HG03064 (cell line): ENCODE results near the gene GRIN2A.

Source experiments
- ATAC-seq: cut with Tn5 transposase; IDR thresholded peaks from one replicate; pipeline ENCODE4 v1.9.1; 2021; ENCODE audit warnings: low read depth; ENCODE audit not compliant: unreplicated experiment

The GRIN2A gene

GRCh38 chr16:10182222-10183053 is at the start of gene GRIN2A:
Gene GRIN2A (minus strand): TSS chr16:10182428. CDS start chr16:10180411, 2,017 bp downstream.
- no peak for ATAC-seq

GRCh38 chr16:10231563-10231962 is 49.3 kb upstream of the GRIN2A start:
- ATAC-seq, result no peak

- ATAC-seq, result peak; percentile 67
Observed at GRCh38 chr16:10228779-10229178, 46.6 kb upstream of the GRIN2A start.

- no peak for ATAC-seq
Observed at GRCh38 chr16:10226987-10227306, 44.7 kb upstream of the GRIN2A start.

- ATAC-seq, result no peak
Observed at GRCh38 chr16:10226141-10226986, 44.1 kb upstream of the GRIN2A start.

- no peak for ATAC-seq
Observed at GRCh38 chr16:10225653-10226052, 43.4 kb upstream of the GRIN2A start.

DNA sequence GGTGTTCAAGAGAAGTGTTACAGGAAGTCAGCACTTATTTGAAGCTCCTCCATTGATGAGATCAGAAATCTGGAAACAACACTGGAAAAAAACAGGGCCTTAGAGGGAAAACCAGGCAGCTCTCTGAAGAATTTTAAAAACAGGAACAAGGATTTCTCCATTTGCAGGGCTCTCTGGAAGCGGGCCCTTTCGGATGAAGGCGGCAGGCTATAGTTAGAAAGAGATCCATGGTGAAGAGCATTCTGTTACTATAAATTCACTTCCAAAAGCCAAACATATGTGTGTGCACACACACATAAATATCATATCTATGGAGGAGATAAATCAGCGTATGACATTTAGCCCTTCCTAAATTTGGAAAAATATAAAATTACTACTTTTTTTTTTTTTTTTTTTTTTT is 42.6 kb upstream of the GRIN2A start:
- no peak for ATAC-seq

DNA sequence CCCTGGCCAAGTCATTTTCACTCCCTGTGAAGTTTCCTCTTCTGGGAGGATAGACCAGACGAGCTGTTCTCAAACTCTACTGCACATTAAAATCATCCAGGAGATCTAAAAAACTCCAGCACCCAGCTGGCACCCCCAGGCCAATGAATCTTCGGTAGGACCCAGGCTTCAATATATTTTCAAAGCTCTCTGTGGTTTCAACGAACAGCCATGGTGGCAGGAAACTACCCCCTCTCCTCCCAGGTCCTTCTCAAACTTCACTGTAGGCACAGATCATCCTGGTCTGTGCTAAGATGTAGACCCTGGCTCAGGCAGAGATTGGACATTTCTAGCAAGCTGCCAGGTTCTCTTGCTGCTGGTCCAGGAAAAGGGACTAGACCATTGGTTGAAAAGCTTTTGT is 38.7 kb upstream of the GRIN2A start:
- no peak for ATAC-seq

DNA sequence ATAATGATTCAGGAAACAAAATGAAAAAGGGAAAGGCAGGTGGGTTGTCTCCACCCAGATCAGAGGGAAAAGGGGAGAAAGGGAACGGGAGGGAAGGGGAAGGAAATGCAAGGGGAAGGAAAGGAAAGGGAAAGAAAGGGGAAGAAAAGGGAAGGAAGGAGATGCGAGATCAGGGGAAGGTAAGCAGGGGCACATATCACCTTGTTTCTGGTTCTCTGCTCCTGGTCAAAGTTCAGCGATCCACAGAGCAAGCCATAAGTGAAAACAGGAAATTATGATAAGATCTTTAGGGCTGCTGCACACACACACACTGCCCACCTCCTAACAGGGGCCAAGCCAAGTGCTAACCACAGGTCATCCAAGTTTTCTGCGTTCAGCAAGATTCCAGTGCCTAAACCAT is 37.5 kb upstream of the GRIN2A start:
- ATAC-seq, result no peak

DNA sequence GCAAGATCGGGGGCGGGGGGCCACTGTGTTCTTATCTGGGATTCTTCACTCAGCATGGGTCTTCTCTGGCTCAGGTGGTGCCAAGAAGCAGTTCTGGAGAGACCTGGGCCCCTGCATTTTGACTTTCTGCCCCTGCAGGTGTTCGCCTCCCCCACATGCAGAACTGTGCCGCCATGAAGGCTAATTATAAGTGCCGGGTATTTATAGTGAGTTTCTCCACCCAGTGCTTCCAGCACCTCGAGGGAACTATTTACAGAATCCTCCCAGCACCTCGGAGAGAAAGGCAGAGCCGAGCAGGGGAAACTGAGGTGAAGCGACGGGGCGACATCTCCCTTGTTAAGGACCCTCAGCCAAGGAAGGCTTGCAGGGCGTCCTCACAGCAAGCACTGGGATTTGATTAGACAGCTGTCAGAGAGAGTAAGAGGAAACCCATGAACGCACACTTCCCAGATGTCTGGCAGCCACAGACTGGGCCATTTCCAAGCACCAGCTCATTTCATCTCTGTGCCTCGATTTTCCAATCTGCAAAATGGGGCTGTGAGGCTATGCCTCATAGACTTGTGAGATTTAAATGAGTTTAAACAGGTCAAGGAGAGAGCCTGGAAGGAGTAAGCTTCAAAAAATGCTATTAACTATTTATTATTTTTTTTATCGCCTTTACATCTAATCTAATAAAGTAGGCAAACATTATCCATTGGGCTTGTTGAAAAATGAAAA is 36.4 kb upstream of the GRIN2A start:
- no peak for ATAC-seq

DNA sequence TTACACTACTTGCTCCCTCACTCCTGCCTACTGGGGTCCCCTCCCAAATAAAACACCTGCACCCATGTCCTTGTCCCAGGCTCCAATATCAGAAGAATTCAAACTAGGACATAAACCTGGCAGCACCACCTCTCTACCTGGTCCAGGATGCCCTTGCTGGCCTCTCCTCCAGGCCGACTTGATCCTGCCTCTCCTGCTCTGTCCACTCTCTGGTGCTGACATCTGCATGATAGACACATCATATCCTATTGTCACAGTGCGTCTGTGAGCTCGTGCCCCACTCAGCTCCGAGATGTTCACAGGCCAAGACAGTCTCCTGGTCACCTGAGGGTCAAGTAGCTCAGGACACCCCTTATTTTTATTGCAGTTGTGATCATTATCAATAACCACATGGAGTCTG is 31.5 kb upstream of the GRIN2A start:
- ATAC-seq, result no peak

GRCh38 chr16:10210944-10211343 is 28.7 kb upstream of the GRIN2A start:
- ATAC-seq, result no peak

DNA sequence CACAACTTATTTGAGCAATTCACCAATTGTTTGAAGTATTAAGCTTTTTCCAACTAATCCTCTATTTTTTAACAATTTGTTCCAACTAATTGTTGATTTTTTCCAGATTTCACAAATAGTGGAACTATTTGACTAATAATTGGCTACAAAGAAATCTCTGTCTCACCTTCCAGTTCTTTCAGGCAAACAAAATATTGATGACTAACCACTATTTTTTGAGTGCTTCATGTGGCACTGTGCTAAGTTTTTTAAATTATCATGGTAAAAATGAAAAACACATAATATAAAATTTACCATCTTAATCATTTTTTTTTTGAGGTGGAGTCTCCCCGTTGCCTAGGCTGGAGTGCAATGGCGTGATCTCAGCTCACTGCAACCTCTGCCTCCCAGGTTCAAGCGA is 24.6 kb upstream of the GRIN2A start:
- ATAC-seq, result no peak

DNA sequence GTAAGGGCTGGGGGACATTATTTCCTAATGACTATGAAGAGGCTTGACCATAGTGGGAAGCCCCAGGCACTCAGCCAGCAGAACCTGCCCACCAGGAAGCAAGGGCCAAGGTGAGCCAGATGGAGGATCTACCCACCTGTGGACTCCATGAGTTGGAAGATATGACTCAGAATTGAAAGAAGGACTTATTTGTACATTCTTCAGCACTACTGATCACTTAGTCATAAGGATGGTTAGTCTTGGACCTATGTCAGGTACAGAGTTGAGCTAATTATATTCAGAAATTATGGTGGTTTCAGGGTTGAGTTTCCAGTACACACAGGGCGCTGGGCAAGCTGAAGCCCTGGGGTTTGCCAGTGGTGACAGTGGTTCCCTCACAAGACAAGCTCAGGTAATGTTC is 24.0 kb upstream of the GRIN2A start:
- ATAC-seq, result peak; percentile 87

GRCh38 chr16:10205688-10206087 is 23.5 kb upstream of the GRIN2A start:
- ATAC-seq, result no peak

- ATAC-seq, result no peak
Observed at GRCh38 chr16:10202649-10203048, 20.4 kb upstream of the GRIN2A start.

DNA sequence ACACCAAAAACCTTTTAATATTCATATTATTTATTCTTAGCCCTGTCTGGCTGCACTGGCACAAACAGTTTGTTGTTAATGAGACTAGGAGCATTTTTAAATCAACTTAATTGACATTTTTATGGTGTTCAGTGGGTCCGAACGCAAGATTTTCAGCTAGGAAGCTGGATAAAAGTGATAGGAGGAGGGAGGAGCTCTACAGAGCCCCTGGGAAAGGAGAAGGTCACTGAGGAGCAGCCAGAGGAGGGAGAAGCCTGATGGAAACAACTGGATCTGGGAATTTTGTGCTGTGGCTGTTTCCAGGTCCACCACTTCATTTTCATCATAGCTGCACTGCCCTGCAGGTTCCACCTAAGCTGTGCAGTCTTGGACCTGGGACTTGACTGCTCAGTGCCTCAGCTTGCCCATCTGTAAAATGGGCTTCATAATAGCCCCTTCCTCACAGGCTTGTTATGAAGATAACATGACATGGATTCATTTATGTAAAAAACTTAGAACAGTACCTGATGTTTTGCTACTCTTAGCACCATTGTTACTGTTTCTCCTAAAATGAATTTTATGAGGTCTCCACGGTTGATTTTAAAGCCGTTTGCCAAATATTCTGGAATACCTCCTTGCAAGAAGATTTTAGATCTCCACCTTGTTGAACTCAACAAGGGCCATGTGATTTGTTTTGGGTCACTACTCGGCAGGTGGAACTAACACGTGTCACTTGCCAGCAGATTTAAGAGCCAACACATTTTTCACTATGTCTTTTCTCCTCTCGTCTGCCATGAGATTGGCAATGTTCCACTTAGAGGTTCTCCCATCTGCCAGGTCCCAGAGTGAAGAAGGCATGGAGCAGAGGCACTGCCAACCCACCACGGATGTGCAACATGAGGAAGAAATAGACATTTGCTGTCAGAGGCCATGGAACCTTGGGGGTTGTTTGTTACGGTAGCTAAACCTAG is 18.7 kb upstream of the GRIN2A start:
- no peak for ATAC-seq

- no peak for ATAC-seq
Observed at GRCh38 chr16:10196999-10197398, 14.8 kb upstream of the GRIN2A start.

DNA sequence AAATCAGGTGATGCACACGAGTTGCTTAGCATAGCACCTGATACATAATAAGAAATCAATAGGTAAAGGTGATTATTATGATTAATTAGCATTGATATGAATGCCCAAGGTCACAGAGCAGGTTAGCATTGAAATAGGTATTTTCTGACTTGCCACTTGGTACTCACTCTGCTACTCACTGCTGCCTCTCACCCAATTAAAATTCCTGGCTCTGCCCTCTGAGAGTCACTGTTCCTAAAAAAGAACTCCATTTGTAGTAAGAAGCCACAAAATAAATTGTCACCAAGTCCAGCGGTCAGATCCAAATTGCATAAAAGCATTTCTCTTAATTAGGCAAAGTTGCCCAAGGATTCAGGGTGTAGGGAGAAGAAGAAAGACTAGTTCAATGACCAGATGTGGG is 8.9 kb upstream of the GRIN2A start:
- no peak for ATAC-seq

DNA sequence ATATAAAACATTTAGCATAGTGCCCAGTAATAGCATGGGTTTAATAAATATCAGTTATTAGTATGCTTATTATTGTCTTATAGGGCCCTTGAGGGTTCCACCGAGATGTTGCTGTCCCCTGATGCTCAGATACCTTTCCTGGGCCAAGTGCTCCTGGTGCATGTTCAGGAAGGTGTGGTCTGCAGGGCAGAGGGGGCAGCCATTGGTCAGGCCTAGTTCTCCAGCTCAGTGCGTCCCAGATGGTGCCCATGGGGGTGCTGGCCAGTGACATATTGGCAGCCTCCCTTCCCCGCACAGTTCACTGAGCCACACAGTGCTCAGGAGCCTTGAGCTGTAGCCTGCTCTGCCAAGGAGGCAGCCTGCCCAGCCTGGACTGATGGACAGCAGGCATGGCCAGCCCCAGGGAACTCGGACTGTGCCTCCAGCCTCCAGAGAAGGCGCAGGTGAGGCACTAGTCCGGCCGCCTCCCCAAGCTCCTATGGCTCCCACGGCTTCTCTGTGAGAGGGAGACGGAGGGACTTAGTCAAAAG is 7.7 kb upstream of the GRIN2A start:
- no peak for ATAC-seq
